OCI-M2 (cell line): ENCODE data around the gene NRP1.
"Not testable (repeated sequence)": the region's sequence is repeated elsewhere in the genome, so short reads cannot be mapped to it uniquely, and the experiment has no call there.

Experiments used
- DNase-seq: peaks from one replicate; lab custom pipeline; 2025; ENCODE audit not compliant: unreplicated experiment; lab: John Stamatoyannopoulos, UW

NRP1 gene

DNA sequence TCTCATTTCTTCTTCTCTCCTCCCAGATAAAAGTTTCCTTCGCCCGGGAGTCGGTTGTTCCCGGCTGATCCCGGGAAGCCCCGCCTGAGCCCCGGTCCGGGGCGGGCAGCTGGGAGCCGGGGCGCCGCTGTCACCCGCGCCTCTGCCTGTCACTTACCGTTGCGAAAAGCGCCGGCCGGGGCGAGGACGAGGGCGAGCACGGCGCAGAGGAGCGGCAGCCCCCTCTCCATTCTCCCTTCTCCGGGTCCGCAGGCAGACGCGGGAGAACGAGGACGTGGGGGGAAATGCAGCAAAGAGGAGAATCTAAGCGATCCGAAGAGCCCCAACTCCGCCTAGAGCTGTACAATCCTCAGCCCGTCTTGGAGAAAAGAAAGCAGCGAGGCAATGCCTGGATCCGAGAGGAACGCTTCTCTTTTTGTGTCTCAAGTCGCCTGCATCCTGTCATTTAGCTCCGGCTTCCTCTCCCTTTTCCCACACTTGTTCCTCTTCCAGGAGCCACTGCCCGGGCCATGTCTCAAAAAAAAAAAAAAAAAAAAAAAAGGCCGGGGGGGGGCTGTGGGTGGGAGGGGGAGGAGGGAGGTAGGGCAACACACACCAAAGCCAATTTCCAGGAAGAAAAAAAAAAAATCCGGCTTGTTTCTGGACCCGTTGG lies at the start of gene NRP1:
Gene NRP1, minus strand, starts transcription at position 515 of the 652 bp plus-strand sequence. Its CDS starts 285 bp downstream, at position 230.
- DNase-seq, result no peak

DNA sequence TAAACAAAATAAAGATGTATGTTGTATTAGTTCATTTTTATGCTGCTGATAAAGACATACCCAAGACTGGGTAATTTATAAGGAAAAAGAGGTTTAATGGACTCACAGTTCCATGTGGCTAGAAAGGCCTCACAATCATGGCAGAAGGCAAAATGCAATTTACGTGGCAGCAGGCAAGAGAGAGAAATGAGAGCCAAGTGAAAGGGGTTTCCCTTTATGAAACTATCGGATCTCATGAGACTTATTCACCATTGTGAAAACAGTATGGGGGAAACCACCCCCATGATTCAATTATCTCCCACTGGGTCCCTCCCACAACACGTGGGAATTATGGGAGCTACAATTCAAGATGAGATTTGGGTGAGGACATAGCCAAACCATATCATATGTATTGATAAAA lies 49.7 kb upstream of the NRP1 start:
- DNase-seq, result not testable (repeated sequence)

DNA sequence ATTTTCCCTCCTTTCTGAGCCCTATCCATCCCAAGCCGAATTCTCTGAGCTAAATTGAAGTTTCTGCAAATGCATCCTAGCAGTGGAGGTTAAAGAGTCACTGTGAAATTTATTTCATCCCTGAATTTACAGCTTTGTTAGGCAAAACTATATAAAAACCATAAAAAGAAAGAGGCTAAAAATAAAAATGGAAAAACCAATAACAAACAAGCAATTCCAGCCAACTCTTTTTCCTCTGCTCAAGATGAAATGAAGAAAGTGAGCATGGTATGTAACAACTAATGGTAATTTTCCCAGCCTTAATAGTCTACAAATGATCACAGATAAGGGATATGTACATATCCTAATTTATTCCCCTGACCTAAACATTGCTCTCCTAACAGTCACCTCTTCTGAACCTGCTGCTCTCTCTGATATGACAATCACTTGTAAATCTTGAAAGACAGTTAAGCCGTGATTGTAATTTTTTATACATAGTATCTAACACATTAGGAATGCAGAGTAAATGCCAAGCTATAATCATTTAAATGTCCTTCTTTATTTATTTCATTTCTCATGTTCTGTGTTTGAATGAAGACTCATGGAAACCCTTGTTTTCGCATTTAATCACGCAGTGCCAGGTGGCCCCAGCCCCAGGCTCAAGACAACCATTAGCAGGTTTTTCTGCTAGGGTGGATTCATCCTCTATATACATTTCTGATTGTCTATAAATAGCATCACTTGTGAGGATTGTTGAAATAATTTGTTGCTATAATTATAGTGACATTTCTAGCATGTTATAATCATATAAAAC lies 48.6 kb upstream of the NRP1 start:
- DNase-seq, result no peak

DNA sequence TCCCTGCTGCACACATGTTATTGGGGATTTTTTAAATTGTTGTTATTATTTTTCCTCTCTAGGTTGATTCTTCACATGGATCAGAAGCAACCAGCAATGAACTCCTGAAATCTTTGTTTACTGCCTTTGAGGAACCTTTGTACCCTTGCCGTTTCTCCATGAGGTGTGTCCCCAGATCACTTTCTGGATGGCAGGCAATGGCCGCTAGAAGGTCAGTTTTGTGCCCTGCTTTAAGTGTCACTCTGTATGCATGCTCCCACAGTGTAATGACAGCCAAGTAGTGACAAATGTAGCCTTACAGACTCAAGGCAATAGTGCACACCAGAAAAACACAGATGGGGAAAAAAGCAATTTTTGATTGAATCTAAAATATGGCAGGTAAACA lies 47.7 kb upstream of the NRP1 start:
- DNase-seq, result no peak

DNA sequence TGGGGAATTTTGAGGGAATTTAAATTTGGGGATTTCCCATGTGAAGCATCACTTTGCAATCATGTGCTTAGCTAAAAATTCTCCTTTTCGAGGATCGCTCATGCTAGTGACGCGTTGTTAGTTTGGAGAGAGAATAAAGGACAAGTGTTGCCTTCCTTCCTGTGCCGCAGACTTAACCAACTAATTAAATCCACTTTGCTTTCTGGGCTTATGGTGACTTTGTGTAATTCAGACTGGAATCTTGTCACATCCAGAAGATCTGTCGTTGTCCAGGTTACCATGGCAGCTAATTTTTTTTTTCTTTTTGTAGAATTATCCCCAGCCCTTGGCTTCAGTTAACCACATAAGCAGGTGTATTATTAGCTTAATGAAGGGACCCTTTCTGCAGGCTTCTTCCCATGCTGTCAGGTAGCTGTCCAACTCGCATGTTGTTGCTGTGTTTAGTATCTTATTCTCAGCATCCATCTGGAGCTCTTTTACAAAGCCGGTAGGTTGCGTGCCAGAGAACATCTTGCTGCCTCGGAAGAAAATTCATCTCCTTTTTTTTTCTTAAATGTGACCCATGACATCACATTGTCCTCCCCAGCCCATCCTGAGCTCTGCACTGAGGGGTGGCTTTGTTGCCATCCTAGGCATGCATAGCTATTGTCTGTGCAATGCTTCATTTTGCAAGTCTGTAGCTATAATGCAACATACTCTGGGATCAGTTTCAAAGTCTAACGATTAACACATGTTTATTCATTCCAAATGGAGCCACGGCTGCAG lies 47.2 kb upstream of the NRP1 start:
- DNase-seq, result no peak

DNA sequence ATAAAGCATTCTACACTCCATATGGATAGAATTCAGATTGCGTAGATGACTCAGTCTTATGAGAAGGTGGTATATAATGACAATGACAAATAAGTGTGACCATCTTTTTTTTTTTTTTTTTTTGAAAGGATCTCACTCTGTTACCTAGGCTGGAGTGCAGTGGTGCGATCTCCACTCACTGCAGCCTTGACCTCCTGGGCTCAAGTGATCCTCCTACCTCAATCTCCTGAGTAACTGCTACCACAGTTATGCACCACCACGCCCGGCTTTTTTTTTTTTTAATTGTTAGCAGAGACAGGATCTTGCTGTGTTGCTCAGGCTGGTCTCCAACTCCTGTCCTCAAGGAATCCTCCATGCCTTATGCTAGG lies 43.2 kb upstream of the NRP1 start:
- no peak for DNase-seq

DNA sequence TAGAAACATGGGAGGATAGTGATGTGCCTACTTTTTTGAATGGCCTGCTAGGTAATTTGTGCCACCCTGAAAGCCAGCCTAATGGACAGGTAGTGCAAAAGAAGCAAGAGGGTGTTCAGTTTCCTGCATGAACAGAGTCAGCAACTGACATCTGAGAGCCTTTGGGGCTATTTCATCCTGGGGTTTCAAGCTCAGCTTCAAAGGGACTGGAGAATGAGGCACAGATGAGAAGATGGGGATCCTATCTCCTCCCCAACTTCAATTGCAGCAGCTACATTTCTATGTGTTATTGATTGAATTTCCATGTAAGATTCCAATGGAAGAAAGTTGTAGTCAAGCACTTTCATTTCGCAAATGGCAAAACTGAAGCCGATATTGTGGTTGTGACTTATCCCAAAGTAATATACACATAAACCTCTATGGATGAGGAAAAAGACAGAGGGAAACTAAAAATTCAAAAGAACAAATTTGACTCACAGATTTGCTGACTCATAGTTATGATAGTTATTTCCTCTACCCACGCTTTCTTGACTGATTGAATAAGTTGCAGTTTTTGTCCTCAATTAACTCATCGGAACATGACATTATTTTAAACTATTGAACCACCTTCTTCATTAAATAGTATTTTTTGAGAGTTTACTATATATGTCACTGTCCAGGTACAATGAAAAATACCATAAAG lies 42.6 kb upstream of the NRP1 start:
- no peak for DNase-seq

DNA sequence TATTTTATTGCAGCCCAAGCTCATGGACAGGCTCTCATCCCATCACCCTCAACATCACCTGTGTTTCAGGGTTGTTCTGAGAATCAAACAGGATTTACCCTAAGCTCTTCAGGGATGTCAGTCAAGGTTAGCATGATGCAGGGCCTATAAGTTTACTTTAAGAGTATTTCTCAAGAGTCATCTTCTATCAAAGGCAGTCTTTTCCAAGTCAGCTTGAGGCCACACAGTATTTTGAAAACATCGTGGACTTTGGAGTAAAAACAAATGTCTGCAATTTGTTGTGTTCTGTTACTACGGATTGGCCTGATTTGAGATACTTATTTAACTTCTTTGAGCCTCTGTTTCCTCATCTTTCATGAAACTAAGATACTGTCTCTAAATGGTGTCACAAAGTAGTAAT lies 42.0 kb upstream of the NRP1 start:
- no peak for DNase-seq

DNA sequence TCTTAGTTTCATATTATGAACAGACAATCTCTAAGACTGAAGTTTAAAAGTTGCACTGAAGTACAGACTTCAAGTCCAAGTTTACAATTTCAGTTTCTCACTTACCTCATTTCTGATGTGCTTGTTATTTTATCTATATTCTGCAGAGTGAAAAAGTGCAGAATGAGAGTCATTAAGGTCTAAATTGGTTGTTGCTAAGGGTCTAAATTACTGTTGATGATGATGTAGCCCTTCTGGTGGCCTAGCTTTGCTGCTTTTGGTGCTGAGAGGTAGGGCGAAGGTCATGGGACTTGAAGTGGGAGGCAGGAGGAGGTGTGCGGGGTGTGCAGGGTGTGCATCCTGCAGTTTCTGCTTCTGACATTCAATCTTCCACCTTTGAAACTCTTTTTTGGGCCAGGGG lies 38.8 kb upstream of the NRP1 start:
- DNase-seq, result no peak

DNA sequence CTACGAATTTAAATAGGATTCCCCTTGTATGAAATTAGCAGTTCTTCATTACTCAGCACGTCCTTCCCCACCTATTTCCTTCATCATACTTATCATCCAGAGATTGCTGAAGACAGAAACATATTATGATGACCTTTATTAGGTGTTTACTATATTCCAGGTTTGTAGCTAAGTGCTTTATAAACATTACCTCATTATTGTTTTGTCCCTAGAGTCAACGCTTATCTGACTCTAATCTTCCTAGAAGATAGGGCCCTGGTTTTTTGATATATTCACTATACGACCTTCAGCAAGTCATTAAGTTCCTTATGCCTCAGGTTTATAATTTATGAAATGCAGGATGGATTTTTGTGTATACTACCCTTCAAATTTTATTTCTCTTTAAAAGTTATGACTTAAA lies 36.8 kb upstream of the NRP1 start:
- DNase-seq, result no peak

DNA sequence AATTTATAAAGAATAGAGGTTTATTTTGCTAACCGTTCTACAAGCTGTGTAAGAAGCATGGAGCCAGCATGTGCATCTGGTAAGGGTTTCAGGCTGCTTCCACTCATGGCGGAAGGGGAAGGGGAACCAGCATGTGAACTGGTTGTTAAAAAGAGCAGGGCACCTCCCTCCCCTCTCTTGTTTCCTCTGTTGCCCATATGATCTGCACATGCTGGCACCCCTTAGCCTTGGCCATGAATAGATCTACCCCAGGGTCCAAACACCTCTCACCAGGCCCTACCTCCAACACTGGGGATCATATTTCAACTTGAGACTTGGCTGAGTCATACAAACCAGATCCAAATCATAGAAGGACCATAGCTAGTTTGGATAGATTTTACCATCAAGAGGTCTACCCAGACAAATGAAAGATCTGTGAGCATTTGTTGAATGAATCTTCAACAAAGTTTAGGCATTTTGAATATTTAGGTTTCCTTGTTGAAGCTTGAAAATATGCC lies 36.0 kb upstream of the NRP1 start:
- DNase-seq, result no peak

DNA sequence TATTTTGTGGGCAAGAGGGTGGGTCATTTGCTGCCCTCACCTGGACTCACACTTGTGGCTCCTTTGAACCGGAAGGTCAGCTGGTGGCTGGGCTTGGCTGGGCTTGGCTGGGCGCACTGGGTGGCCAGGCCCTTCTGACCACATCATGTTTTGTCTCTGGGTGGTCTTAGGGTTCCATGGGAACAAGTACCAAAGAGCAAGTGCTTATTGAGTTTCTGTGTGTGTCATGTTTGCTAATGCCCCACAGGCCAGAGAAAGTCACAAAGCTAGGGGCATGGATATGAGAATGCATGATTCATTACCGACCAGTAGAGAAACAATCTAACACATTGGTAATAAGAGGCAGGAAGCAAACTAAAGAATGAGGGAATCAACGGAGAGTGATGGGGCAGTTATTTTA lies 33.6 kb upstream of the NRP1 start:
- no peak for DNase-seq

DNA sequence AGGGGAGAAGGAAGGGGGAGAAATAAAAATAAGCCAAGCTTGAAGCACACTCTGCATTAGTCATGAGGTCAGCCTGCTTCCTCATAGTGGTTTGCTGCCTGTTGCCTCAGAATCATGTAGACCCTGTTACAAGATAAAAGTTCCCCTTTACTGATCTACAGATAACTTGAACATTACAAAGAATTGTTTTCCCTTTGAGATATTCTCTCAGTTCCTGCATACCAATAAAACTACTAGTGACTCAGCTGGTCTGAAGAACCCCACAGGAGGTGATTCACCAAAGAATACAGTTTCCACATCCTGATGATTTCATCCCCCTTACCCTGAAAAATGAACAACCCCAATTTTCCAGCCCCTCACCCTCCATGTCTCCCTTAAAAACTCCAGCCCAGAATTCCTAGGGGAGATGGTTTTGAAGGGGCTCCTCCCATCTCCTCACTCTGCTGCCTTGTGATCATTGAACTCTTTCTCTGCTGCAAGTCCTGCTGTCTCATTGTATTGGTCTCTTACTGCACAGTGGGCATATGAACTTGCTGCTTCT lies 31.5 kb upstream of the NRP1 start:
- DNase-seq, result no peak

DNA sequence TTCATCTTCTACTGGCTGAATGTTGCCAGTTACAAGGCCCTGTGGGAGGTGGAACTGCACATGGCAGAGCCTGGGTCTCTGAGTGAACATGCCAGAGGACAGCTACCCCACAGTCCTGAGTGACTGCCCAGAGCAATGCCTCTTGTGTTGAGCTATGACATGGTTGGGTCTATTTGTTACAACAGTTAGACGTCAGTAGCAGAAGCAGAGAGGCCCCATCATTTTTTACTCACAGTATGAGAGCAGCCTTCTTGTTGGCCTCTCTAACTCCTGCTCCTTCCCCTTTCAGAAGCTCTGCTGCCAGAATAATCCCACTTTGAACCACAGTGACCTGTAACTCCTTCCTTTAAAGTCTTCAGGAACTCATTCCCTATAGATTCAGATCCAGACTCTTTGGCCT lies 30.8 kb upstream of the NRP1 start:
- DNase-seq, result no peak

DNA sequence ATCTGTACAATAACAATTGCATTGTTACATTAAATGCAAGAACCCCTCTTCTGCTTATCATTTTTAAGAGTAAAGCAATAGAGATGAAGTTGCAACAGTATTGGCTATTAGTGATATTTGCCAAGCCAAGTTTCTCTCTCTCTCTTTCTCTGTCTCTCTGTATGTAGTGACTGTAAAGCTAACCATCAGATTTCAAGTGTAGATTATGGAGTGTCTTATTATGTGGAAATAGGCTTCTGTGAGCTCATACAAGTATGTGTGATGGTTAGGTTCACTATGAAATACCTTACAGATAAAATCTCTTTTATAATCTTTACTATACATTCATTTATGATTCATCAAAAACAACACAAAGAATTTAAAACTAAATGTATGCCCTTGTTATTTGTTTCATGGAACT lies 28.6 kb upstream of the NRP1 start:
- no peak for DNase-seq

DNA sequence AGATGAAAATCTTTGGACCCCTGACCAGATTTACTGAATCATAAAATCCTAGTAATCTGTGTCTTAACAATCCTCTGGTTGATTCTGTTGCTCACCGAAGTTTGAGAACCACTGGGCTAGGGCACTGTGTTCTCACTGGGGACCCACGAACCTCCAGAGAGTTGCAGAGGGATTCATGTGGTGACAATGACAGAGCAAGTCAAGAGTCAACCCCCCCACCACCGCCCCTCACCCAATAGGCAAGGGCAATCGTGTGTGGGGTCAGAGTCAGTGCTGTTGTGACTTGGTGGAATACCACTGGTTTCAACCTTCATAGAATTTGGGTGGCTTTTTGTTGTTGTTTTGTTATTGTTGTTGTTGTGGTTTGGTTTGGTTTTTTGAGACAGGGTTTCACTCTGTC lies 23.5 kb upstream of the NRP1 start:
- DNase-seq, result no peak

DNA sequence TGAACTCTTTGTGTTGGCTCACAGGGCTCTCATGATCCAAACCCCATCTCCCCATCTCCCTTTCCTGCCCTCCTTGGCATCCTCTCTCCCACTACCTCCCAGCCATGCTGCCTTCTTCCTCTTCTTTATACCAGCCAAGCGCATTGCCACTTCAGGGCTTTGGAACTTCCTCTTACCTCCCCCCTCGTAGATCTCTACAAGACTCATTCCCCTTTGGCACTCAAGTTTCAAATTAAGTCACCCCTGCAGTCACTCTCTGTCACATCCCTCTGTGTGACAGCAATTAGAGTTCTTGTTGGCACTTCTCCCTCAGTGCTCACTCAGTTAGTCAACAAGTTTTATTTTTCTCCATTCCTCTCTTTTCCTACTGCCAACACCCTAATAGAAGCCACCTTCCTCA lies 20.8 kb upstream of the NRP1 start:
- no peak for DNase-seq

DNA sequence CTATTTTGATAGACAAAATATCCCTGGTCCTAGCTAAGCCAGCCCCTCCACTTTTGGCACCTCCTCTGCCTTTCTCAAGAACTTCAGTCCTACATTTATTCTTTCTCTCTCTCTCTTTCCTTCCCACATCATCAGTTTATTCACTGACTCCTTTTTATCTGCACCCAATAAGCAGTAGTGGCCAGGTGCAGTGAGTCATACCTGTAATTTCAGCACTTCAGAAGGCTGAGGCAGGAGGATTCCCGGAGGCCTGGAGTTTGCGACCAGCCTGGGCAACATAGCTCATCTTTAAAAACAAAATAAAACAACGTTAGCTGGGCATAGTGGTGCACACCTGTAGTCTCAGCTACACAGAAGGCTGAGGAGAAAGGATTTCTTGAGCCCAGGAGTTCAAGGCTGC lies 19.4 kb upstream of the NRP1 start:
- DNase-seq, result no peak

DNA sequence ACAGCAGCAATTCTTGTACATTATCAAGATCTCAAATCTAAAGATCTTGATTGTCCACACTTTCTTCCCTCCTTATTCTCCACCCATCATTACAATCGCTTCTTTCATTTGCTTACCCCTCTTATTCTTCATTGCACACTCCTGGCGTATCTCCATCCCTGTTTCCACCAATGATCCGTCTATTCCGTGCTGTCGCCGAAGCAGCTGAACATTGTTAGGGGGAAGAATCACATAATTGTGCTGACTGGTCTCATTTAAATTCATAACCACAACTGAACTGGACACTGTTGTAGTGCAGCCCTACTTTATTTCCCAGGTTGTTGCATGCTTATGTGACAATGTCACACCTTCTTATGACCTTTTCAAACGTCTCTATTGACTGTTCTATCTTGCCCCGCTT lies 18.9 kb upstream of the NRP1 start:
- no peak for DNase-seq

DNA sequence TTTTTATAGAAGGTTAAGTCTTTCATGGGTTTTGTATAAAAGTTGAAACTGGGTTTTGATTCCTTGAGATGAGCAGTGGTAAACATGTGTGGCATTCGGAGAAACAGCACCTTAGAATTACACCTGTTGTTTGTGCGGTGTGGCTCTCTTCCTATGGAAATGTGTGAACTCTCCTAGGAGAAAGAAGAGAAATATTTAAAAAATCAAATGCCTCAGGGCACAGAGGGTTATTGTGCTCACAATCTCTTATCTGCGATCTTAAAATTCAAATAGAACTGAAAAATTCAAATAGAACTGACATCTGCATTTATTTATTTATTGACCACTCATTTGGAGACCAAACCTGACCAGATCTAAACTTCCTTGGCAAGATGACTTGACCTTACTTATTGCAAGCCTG lies 18.1 kb upstream of the NRP1 start:
- DNase-seq, result no peak

DNA sequence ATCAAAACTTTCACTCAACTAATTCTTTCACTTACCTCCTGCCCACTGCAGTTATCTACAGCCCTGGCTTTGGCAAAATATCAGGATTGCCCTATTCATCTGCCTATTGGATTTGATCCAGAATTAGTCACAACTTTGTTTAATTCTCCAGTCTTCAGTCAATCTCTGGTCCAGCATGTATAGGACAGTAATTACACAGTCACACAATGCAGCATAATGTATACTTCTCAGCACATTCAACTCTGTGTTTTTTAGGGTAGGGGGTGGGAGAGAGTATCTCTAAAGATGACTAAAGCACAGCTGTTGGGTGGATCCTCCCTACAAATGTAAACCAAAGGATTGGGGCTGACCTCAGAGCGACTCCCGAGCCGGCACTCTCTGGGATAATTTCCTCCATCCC lies 17.7 kb upstream of the NRP1 start:
- DNase-seq, result no peak
